ENCODE results near the gene SPRR3. TPM values are rescaled to one million over a fixed set of nuclear protein-coding genes. Genes with fewer than 3 reads are reported as not detected.

The SPRR3 gene
- total and polyA plus RNA-seq, 2 experiments from 2014 or later, result not detected

GRCh38 chr1:153024413-153024812 lies 22.9 kb downstream of the SPRR3 start:
- Mint-ChIP-seq H3K27me3 (ENCODE audit: insufficient read depth, low read depth, poor library complexity) (peaks cover 6% of the 10 kb centered on the region), H3K36me3 (ENCODE audit: low read depth) (no peaks in the 10 kb centered on the region), H3K27ac (no peak overlapping the region), H3K4me1 (peaks cover 22% of the 10 kb centered on the region), H3K4me3 (no peak overlapping the region), H3K9me3 (peaks cover 1% of the 10 kb centered on the region; the same call in 2 of the 3 replicates)
- Histone ChIP-seq H2AFZ (no peak overlapping the region), H3F3A (replicated peaks; ENCODE audit: low read depth) (no peaks in the 10 kb centered on the region), H3K4me1 (ENCODE audit: insufficient read depth) (peaks cover 15% of the 10 kb centered on the region), H3K4me3 (no peak overlapping the region), H3K36me3 (ENCODE audit: insufficient read depth) (no peaks in the 10 kb centered on the region), H3K27ac (ENCODE audit: low read depth) (no peak overlapping the region), H4K20me1 (replicated peaks; ENCODE audit: insufficient read depth) (no peaks in the 10 kb centered on the region), H3K9me2 (ENCODE audit: insufficient read depth) (peaks cover 4% of the 10 kb centered on the region; the same call in 1 of the 2 replicates), H3K4me2 (no peak overlapping the region), H3K79me2 (replicated peaks; ENCODE audit: insufficient read depth) (no peaks in the 10 kb centered on the region), H3K27me3 (ENCODE audit: insufficient read depth) (no peaks in the 10 kb centered on the region)
- TF ChIP-seq ETS1 (IDR thresholded peaks at IDR 0.05), result no peak
- no peak for TF ChIP-seq REST (IDR thresholded peaks at IDR 0.05; ENCODE audit: unreplicated experiment)
- TF ChIP-seq ZNF114 (CRISPR knock-in tag; IDR thresholded peaks at IDR 0.05), result no peak
- TF ChIP-seq ZNF331 (CRISPR knock-in tag; IDR thresholded peaks at IDR 0.05; ENCODE audit: low read depth), result no peak
- TF ChIP-seq NANOG (IDR thresholded peaks at IDR 0.05; ENCODE audit: borderline replicate concordance), result no peak
- no peak for TF ChIP-seq CREB1 (CRISPR knock-in tag; IDR thresholded peaks at IDR 0.05; ENCODE audit: low read depth)
- TF ChIP-seq CTCF (conservative IDR thresholded peaks at IDR 0.05; ENCODE audit: low read depth in 2 of 2), result no peak
- TF ChIP-seq POLR2AphosphoS5 (IDR thresholded peaks at IDR 0.05; ENCODE audit: low read depth), result no peak
- TF ChIP-seq EZH2 (IDR thresholded peaks at IDR 0.05; ENCODE audit: low read depth, unreplicated experiment), result no peak
- ATAC-seq (no peak), DNase-seq (ENCODE audit: low spot score) (no peak)

- peaks cover 3% of the 10 kb centered on the region; the same call in 1 of the 3 replicates for H3K9me3 Mint-ChIP-seq
- no peak for ATAC-seq
Measured at GRCh38 chr1:153025797-153026196, 24.2 kb downstream of the SPRR3 start.

More at GRCh38 chr1:153025797-153026196, 24.2 kb downstream of the SPRR3 start:
- DNase-seq (ENCODE audit: low spot score), result no peak
- Histone ChIP-seq H3K27ac (ENCODE audit: low read depth) (no peak overlapping the region), H3K79me2 (replicated peaks; ENCODE audit: insufficient read depth) (no peaks in the 10 kb centered on the region), H3F3A (replicated peaks; ENCODE audit: low read depth) (no peaks in the 10 kb centered on the region), H2AFZ (no peak overlapping the region), H3K4me1 (ENCODE audit: insufficient read depth) (peaks cover 15% of the 10 kb centered on the region), H3K4me2 (no peak overlapping the region), H3K4me3 (no peak overlapping the region), H3K27me3 (ENCODE audit: insufficient read depth) (no peaks in the 10 kb centered on the region), H4K20me1 (replicated peaks; ENCODE audit: insufficient read depth) (no peaks in the 10 kb centered on the region), H3K36me3 (ENCODE audit: insufficient read depth) (no peaks in the 10 kb centered on the region), H3K9me2 (ENCODE audit: insufficient read depth) (peaks cover 9% of the 10 kb centered on the region)
- no peaks in the 10 kb centered on the region for H3K36me3 Mint-ChIP-seq (ENCODE audit: low read depth)
- TF ChIP-seq ZNF331 (CRISPR knock-in tag; IDR thresholded peaks at IDR 0.05; ENCODE audit: low read depth) (no peak), REST (IDR thresholded peaks at IDR 0.05; ENCODE audit: unreplicated experiment) (no peak)
- peaks cover 3% of the 10 kb centered on the region for H3K27me3 Mint-ChIP-seq (ENCODE audit: insufficient read depth, low read depth, poor library complexity)
- H3K27ac Mint-ChIP-seq, result no peak overlapping the region
- H3K4me3 Mint-ChIP-seq, result no peak overlapping the region
- H3K4me1 Mint-ChIP-seq, result peaks cover 20% of the 10 kb centered on the region
